DMS53 treated with DMSO at 0.1 percent for 48 hours (cell line): ENCODE data around the gene MLLT1.

Experiments
- DNase-seq: peaks from one replicate; lab custom pipeline; 2025; ENCODE audit not compliant: unreplicated experiment; lab: John Stamatoyannopoulos, UW

The MLLT1 gene

GRCh38 chr19:6236310-6237291 lies 43.2 kb downstream of the MLLT1 start:
- no peak for DNase-seq

DNA sequence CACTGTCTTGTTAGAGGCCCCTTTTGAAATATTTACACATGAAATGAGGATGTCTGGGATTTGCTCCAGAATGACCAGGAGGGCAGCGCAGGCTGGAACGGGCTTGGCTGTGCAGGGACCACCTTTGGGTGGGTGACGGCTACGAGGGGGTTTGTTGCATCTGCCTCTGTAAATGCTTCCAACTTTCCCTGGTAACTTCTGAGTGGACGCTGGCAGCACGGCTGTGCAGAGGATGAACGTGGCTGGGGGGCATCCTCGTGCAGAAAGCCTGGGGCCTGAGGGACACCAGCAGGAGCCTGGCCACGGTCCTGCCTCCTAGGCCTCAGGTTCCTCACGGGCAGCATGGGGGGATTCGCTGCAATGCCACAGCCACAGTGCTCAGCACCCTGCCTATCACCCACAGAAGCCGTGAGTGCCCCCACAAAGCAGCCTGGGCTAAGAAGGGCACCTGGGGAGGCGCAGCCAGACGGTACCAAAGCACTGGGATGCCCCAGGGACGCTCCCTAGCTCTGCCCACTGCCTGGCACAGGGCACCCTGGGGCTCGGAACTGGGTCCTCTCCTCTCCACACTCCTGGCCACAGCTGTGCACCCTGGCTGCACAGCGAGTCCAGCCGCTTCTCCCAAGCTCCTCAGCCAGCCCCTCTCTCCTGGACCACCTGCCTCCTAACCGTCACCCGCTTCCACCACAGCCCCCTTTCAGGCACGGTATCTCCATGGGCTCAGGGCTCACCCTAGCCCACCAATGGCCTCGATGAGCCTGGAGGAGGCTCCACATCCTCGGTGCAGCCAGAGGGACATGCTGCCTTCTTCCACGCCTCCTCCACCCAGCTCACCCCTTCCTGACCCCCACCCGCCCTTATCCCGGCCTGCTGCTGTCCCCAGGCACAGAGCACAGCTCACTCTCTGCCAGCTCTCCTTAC lies 44.5 kb downstream of the MLLT1 start:
- DNase-seq, result no peak

DNA sequence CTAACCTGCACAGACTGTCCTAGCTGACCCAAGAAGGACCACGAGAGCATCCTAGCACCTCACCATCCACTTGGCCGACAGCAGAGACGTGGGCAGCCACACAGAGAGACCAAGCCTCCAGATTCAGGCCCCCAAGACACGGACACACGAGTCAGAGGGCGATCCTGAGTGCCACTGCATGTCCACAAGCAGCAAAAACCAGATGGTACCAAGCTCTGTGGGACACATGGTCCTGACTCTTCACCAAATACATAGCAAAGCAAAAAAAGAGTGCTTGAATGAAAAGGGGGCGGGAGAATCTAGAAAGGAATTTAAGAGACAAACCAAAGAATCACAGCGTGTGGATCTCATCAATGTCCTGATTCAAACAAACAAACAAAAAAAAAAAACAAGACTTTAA lies 45.2 kb downstream of the MLLT1 start:
- DNase-seq, result no peak

DNA sequence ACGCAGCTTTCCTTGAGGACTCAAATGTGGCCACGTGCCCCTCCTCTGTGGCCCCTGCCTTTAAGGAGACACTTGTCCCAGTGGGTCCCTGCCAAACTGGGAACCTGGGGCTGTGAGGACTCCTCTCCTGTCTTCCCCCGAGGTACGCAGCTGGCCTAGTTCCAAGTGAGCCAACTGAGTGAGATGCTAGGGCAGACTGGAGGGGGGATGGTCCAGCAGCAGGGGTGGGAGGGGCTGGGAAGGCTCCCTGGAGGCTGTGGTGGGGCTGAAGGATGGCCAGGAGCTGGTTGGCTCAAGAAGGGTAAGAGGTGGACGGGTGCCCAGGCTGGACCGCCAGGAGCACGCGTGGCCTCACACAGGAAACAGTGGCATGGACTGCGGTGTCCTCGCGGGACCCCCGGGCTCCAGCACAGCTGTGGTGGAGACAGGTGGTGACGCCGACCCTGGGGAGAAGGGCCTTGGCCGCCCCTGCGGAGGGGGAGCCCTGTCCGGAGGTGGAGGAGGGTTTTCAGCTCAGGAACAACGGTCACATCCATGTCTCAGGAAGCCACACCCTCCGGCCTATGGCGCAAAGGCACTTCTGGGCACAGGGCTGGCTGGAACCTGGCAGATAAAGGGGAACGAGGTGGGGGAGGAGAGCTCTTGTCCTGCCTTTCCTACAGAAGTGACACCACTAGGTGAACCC lies 45.8 kb downstream of the MLLT1 start:
- DNase-seq, result no peak

- DNase-seq, result no peak
Observed at GRCh38 chr19:6233056-6233826, 46.5 kb downstream of the MLLT1 start.

DNA sequence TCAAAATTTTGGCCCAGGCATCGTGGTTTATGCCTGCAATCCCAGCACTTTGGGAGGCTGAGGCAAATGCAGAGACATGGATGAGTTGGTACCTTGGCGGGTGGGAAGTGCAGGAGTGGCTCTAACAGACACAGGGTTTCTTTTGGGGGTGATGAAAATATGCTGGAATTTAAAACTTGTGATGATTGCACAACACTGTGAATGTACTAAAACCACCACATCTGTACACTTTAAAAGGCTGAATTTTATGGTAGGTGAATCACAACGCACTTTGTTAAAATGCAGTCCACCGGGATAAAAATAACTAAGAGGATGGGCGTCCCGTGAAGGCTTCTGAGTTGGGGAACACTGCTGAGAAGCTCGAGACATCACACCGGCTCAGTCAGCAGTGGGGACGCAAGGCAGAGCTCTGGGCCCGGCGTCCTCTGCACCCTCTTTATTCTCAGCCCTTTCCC lies 47.1 kb downstream of the MLLT1 start:
- no peak for DNase-seq

DNA sequence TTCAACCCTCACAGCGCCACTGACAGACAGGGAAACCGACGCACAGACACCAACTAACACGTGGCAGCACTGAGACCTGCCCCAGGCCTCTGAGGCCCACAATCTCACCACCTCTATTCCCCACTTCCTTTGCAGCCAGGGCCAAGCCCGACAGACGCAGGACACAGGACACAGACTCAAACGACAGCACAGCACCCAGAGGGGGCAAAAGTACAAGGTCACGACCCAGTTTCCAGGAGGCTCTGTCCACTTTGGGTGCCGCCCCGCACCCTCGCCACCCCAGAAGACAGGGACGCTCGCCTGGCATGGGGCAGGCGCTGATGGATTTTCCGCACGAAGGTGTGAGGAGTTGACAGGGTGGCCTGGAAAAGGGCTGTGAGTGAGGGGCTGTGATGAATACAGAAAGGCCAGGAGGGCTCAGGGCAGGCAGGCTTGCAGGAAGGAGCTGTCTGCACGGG lies 48.8 kb downstream of the MLLT1 start:
- no peak for DNase-seq

- no peak for DNase-seq
Observed at GRCh38 chr19:6229951-6230712, 49.6 kb downstream of the MLLT1 start.

- DNase-seq, result no peak
Observed at GRCh38 chr19:6229216-6229913, 50.4 kb downstream of the MLLT1 start.

DNA sequence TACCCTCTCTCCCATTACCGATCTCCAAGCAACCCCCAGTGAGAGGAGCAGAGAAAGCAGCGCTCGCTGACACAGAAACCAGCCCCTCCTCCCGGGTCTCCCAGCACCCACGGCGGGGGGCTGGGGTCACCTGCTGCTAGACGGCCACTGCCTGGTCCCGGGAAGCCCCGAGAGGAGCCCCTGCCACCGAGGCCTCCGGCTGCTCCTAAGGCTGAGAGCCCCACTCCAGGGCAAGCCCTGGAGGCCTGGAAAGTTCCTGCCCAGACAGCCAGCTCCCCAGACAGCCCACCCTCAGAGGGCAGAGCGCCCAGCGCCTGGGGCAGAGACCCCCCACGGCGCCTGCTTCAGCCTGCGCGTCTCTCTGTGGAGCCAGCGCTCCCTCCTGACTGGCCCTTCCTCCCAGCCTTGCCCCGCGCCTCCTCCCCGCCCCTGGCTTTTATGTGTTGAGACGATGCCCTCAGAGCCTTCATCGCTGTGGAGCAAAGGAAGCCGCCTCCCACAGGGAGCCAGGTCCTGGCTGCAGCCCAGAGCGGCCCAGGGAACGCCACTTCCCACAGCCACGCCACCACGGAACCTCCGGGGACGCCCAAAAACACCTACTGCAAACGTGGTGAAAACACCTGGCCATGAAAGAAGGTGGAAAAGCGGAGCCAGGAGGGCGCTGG lies 51.1 kb downstream of the MLLT1 start:
- no peak for DNase-seq

GRCh38 chr19:6227936-6228325 lies 51.8 kb downstream of the MLLT1 start:
- DNase-seq, result no peak

DNA sequence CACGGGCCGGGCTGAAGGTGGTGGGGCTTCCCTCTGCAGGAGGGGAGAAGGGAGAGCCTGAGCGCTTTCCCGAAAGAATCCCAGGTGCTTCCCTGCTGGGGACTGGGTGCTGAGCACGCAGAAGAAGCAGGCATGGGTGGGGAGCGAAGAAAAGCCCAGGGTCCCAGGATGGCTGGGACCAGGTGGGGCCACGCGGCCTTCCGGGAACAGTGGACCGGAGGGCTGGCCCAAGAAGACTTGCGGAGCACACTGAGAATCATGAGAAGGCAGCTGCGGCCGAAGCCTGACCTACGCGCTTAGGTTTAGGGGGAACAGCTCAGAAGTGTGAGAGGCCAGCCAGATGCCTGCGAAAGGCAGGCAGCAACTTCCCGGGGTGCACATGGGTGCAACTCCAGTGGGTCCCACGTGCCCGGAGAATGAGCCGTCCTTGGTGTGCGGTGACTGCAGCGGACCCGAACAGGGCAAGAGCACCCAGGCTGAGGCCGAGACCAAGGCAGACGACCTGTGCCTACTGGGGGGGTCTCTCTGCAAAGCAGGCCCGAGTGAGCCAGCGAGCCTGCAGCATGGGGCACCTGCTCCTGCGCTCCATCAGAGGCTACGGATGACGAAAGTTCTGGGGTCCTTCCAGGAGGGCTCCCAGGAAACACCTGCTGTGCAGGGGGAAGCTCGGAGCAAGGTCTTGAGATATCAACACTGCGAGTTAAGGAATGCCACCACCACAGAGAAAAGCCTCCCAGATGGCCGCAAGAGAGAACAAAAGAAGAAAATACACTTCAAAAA lies 52.4 kb downstream of the MLLT1 start:
- no peak for DNase-seq

GRCh38 chr19:6226444-6227155 lies 53.2 kb downstream of the MLLT1 start:
- DNase-seq, result no peak

GRCh38 chr19:6226012-6226411 lies 53.8 kb downstream of the MLLT1 start:
- DNase-seq, result no peak

DNA sequence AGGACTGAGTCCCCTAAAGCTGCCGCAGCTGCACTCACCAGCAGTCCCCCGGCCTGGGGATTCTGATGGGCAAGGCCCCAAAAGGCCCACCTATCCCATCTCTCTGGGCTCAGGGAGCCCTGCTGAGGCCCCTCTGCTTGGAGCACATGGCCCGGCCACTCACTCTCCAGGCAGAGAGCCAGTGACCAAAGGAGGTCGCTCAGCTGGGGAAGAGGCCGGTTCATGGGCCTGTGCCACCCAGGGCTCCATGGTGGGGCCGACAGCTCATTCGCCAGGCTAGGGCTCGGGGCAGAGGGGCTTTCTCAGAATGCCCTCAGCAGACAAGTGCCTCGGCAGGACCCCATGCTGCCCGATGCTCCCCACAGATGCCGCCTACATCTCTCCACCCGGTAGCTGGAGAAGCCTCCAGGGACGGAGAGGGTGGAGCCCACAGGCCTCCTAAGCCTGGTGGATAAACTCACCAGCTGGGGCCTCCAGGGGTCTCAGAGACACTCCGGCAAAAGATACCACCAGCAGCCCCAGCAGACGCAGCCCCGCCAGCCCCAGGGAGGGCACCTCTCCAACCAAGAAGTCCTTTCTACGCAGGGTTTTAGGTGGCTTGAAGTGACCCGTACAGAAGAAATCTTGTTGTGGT lies 54.4 kb downstream of the MLLT1 start:
- no peak for DNase-seq

DNA sequence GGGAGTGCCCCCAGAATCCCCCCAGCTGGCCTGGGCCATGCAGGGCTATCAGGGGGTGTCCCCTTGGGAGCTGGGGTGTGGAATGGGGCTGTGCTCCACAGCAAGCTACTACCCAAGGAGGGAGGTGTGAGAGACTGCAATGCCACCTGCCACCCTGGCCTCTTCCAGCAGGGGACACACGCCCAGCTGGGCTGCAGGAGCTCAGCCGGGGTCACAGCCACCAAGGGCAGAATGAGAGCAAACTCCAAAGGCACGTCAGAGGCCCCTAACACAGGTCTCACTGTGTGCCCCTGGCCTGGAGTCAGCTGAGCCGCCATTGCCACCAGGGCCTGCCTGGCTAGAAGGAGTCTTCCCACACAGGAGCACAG lies 55.5 kb downstream of the MLLT1 start:
- no peak for DNase-seq
